ENCODE measurements around the gene VSTM4.

VSTM4 gene

GRCh38 chr10:49111320-49111698 is 4.0 kb downstream of the VSTM4 start:
- Histone ChIP-seq H3K36me3 (ENCODE audit: control insufficient read depth, insufficient read depth, low read length) (no peaks in the 10 kb centered on the region), H3K4me1 (ENCODE audit: control insufficient read depth, insufficient read depth, low read length) (peaks cover 11% of the 10 kb centered on the region), H3K9ac (ENCODE audit: low read length) (no peak overlapping the region), H3K4me3 (ENCODE audit: low read length) (no peak overlapping the region), H3K27me3 (ENCODE audit: control insufficient read depth, insufficient read depth, low read length) (no peaks in the 10 kb centered on the region), H3K27ac (ENCODE audit: low read depth, low read length) (no peak overlapping the region)

DNA sequence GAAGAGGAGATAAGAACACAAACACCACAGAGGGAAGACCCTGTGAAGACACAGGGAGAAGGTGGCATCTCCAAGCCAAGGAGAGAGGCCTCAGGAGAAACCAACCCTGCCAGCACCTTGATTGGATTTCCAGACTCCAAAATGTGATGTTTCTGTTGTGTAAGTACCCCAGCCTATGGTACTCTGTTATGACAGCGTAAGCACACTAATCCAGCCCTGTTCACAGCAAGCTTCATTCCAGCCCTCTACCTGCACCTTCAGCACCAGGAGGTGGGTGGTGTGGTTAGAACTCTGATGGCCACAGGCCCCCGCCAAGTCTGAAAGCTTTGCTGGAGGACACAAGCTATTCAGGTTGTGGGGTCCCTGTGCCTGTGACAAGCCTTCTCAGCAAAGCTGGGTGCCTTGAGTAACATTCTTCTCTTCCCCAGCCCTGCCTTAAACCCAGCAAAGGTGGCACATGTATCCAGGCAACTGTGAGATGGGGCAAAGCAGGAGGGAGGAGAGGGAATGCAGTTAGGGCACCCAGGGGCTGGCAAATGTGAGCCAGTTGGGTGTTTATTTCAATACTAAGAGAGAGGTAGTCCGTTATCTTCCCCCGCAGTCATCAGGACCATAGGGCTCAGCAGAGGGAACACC is 4.5 kb downstream of the VSTM4 start:
- Histone ChIP-seq H3K4me1 (ENCODE audit: control insufficient read depth, insufficient read depth, low read length) (peaks cover 12% of the 10 kb centered on the region), H3K27ac (ENCODE audit: low read depth, low read length) (no peak overlapping the region), H3K4me3 (ENCODE audit: low read length) (no peak overlapping the region), H3K9ac (ENCODE audit: low read length) (no peak overlapping the region), H3K36me3 (ENCODE audit: control insufficient read depth, insufficient read depth, low read length) (no peaks in the 10 kb centered on the region), H3K27me3 (ENCODE audit: control insufficient read depth, insufficient read depth, low read length) (no peaks in the 10 kb centered on the region)

DNA sequence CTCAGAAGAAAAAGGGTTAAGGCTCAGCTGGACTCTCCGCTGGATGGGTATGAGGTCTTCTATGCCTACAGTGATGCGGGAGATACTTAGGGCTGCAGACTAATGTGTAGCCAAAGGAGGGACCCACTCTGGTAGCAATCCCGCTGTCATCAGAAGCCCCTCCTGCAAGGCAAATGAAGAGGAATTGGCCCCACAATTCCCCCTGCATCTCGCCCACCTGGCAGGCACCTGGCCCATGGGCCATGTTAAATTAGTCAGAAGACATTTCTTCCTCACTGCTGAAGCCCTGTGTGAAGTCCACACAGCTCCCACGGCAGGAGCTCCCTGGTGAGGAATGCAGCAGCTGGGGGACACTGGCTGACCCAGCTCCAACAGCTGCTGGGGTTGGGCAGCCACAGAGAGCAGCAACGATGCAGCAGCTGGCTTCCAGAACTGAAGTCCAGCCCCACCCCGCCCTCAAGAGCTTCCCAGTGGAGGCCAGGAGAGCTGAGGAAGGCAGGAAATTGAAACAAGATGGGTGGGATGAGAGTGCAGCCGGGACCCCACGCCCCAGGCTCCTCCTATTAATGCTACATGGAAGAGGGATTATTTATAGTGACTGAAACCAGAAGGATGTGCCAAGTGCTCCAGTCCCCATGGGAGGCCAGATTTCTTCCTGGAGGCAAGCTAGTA is 5.5 kb downstream of the VSTM4 start:
- Histone ChIP-seq H3K36me3 (ENCODE audit: control insufficient read depth, insufficient read depth, low read length) (no peaks in the 10 kb centered on the region), H3K27ac (ENCODE audit: low read depth, low read length) (no peak overlapping the region), H3K4me1 (ENCODE audit: control insufficient read depth, insufficient read depth, low read length) (peaks cover 12% of the 10 kb centered on the region), H3K4me3 (ENCODE audit: low read length) (no peak overlapping the region), H3K9ac (ENCODE audit: low read length) (no peak overlapping the region), H3K27me3 (ENCODE audit: control insufficient read depth, insufficient read depth, low read length) (no peaks in the 10 kb centered on the region)

- Histone ChIP-seq H3K27ac (ENCODE audit: low read depth, low read length) (no peak overlapping the region), H3K4me1 (ENCODE audit: control insufficient read depth, insufficient read depth, low read length) (peaks cover 12% of the 10 kb centered on the region), H3K36me3 (ENCODE audit: control insufficient read depth, insufficient read depth, low read length) (no peaks in the 10 kb centered on the region), H3K27me3 (ENCODE audit: control insufficient read depth, insufficient read depth, low read length) (no peaks in the 10 kb centered on the region), H3K4me3 (ENCODE audit: low read length) (no peak overlapping the region), H3K9ac (ENCODE audit: low read length) (no peak overlapping the region)
Observed at GRCh38 chr10:49108656-49109055, 6.7 kb downstream of the VSTM4 start.

DNA sequence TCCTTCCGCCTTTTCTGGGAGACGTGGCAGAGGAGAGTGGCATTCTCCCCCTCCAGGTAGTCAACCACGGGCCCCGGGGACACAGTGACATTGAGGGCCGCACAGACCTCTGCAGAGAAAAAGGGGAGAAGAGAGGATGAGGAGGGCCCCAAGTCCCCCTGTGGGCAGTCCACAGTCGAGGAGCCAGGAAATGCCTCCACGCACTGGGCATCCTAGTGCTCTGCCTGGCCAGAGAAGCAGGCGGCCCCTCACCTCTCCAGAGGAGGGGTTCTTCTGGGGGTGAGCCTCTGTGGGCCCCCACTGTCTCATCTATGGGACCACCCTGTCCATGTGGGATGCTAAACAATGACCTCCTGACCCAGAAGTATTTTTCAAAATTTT is 7.4 kb downstream of the VSTM4 start:
- H3K9ac ChIP-seq (ENCODE audit: low read length) = no peak overlapping the region
- no peaks in the 10 kb centered on the region for H3K27me3 ChIP-seq (ENCODE audit: control insufficient read depth, insufficient read depth, low read length)
- peaks cover 12% of the 10 kb centered on the region for H3K4me1 ChIP-seq (ENCODE audit: control insufficient read depth, insufficient read depth, low read length)
- no peak overlapping the region for H3K27ac ChIP-seq (ENCODE audit: low read depth, low read length)
- H3K36me3 ChIP-seq (ENCODE audit: control insufficient read depth, insufficient read depth, low read length) = no peaks in the 10 kb centered on the region
- H3K4me3 ChIP-seq (ENCODE audit: low read length) = no peak overlapping the region

- peaks cover 12% of the 10 kb centered on the region for H3K4me1 ChIP-seq (ENCODE audit: control insufficient read depth, insufficient read depth, low read length)
- H3K27me3 ChIP-seq (ENCODE audit: control insufficient read depth, insufficient read depth, low read length) = no peaks in the 10 kb centered on the region
- H3K4me3 ChIP-seq (ENCODE audit: low read length) = no peak overlapping the region
- H3K9ac ChIP-seq (ENCODE audit: low read length) = no peak overlapping the region
- no peaks in the 10 kb centered on the region for H3K36me3 ChIP-seq (ENCODE audit: control insufficient read depth, insufficient read depth, low read length)
- no peak overlapping the region for H3K27ac ChIP-seq (ENCODE audit: low read depth, low read length)
Observed at GRCh38 chr10:49107111-49107886, 8.0 kb downstream of the VSTM4 start.

- no peaks in the 10 kb centered on the region for H3K27me3 ChIP-seq (ENCODE audit: control insufficient read depth, insufficient read depth, low read length)
- no peaks in the 10 kb centered on the region for H3K36me3 ChIP-seq (ENCODE audit: control insufficient read depth, insufficient read depth, low read length)
- H3K9ac ChIP-seq (ENCODE audit: low read length) = no peak overlapping the region
- no peak overlapping the region for H3K27ac ChIP-seq (ENCODE audit: low read depth, low read length)
- H3K4me1 ChIP-seq (ENCODE audit: control insufficient read depth, insufficient read depth, low read length) = peaks cover 12% of the 10 kb centered on the region
- H3K4me3 ChIP-seq (ENCODE audit: low read length) = no peak overlapping the region
Observed at GRCh38 chr10:49106451-49106850, 8.9 kb downstream of the VSTM4 start.

DNA sequence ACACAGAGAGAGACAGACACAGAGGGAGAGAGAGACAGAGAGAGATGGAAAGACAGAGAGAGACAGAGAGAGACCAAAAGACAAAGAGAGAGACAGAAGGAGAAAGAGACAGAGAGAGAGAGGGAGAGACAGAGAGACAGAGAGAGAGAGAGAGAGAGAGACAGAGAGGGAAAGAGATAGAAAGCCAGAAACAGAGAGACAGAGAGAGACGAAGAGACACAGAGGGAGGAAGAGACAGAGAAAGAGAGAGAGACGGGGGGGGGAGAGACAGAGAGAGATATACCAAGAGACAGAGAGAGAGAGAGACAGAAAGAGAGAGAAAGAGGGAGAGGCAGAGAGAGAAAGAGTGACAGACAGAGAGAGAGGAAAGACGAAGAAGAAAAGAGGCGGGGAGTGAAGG is 10.2 kb downstream of the VSTM4 start:
- Histone ChIP-seq H3K27ac (ENCODE audit: low read depth, low read length) (no peak overlapping the region), H3K9ac (ENCODE audit: low read length) (no peak overlapping the region), H3K4me1 (ENCODE audit: control insufficient read depth, insufficient read depth, low read length) (peaks cover 10% of the 10 kb centered on the region), H3K36me3 (ENCODE audit: control insufficient read depth, insufficient read depth, low read length) (no peaks in the 10 kb centered on the region), H3K27me3 (ENCODE audit: control insufficient read depth, insufficient read depth, low read length) (no peaks in the 10 kb centered on the region), H3K4me3 (ENCODE audit: low read length) (no peak overlapping the region)

DNA sequence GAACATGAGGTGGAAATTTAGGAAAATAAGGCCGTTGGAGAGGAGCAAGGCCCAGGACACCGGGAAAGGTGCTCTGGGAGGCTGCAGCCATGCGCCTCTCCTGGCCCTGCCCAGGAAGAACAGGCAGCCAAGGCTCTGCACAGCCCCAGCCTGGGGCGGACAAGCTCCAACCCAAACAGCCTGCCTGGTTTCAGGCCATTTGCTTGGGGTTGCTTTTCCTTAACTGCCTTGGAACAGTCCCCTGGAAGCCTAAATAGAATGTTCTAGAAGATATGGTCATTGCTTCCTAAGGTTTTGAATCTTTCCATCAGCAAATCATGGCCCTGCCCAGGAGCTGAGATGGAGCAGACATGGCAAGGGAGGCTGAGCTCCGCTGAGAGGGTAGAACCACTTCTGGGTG is 11.0 kb downstream of the VSTM4 start:
- Histone ChIP-seq H3K4me1 (ENCODE audit: control insufficient read depth, insufficient read depth, low read length) (peaks cover 9% of the 10 kb centered on the region), H3K27me3 (ENCODE audit: control insufficient read depth, insufficient read depth, low read length) (no peaks in the 10 kb centered on the region), H3K9ac (ENCODE audit: low read length) (no peak overlapping the region), H3K36me3 (ENCODE audit: control insufficient read depth, insufficient read depth, low read length) (no peaks in the 10 kb centered on the region), H3K4me3 (ENCODE audit: low read length) (no peak overlapping the region), H3K27ac (ENCODE audit: low read depth, low read length) (no peak overlapping the region)

GRCh38 chr10:49103761-49104160 is 11.6 kb downstream of the VSTM4 start:
- H3K36me3 ChIP-seq (ENCODE audit: control insufficient read depth, insufficient read depth, low read length) = no peaks in the 10 kb centered on the region
- H3K27me3 ChIP-seq (ENCODE audit: control insufficient read depth, insufficient read depth, low read length) = no peaks in the 10 kb centered on the region
- peaks cover 9% of the 10 kb centered on the region for H3K4me1 ChIP-seq (ENCODE audit: control insufficient read depth, insufficient read depth, low read length)
- H3K27ac ChIP-seq (ENCODE audit: low read depth, low read length) = no peak overlapping the region
- no peak overlapping the region for H3K4me3 ChIP-seq (ENCODE audit: low read length)
- H3K9ac ChIP-seq (ENCODE audit: low read length) = no peak overlapping the region

GRCh38 chr10:49099046-49099445 is 16.3 kb downstream of the VSTM4 start:
- Histone ChIP-seq H3K27ac (ENCODE audit: low read depth, low read length) (no peak overlapping the region), H3K9ac (ENCODE audit: low read length) (no peak overlapping the region), H3K36me3 (ENCODE audit: control insufficient read depth, insufficient read depth, low read length) (no peaks in the 10 kb centered on the region), H3K27me3 (ENCODE audit: control insufficient read depth, insufficient read depth, low read length) (no peaks in the 10 kb centered on the region), H3K4me3 (ENCODE audit: low read length) (no peak overlapping the region), H3K4me1 (ENCODE audit: control insufficient read depth, insufficient read depth, low read length) (no peaks in the 10 kb centered on the region)

GRCh38 chr10:49096890-49097445 is 18.4 kb downstream of the VSTM4 start:
- Histone ChIP-seq H3K36me3 (ENCODE audit: control insufficient read depth, insufficient read depth, low read length) (no peaks in the 10 kb centered on the region), H3K27me3 (ENCODE audit: control insufficient read depth, insufficient read depth, low read length) (no peaks in the 10 kb centered on the region), H3K4me3 (ENCODE audit: low read length) (no peak overlapping the region), H3K9ac (ENCODE audit: low read length) (no peak overlapping the region), H3K4me1 (ENCODE audit: control insufficient read depth, insufficient read depth, low read length) (no peaks in the 10 kb centered on the region), H3K27ac (ENCODE audit: low read depth, low read length) (no peak overlapping the region)
